ENCODE data around the gene SEZ6. TPM values are rescaled to one million over a fixed set of nuclear protein-coding genes. Genes with fewer than 3 reads are reported as not detected.
A peak's percentile ranks its signal among the peaks of the same experiment; 100 is the strongest.

SEZ6 gene
- total RNA-seq, 1 donor from 2014 or later = 0.72 TPM

- Mint-ChIP-seq H3K4me3 (peak overlapping the region; percentile 39), H3K4me1 (peaks cover 40% of the 10 kb centered on the region), H3K27ac (ENCODE audit: unreplicated experiment) (peak overlapping the region; percentile 48), H3K36me3 (ENCODE audit: low read depth) (no peaks in the 10 kb centered on the region), H3K9me3 (no peaks in the 10 kb centered on the region), H3K27me3 (ENCODE audit: low read depth) (peaks cover 8% of the 10 kb centered on the region)
- TF ChIP-seq CTCF (conservative IDR thresholded peaks at IDR 0.05) = no peak
- peak; percentile 38 for DNase-seq (ENCODE audit: low read depth, low spot score)
Observed at GRCh38 chr17:28968231-28968913, 37.5 kb downstream of the SEZ6 start.

GRCh38 chr17:28967221-28968135 lies 38.4 kb downstream of the SEZ6 start:
- peaks cover 40% of the 10 kb centered on the region for H3K4me1 Mint-ChIP-seq
- no peaks in the 10 kb centered on the region for H3K36me3 Mint-ChIP-seq (ENCODE audit: low read depth)
- no peaks in the 10 kb centered on the region for H3K9me3 Mint-ChIP-seq
- peak overlapping the region; percentile 48 for H3K27ac Mint-ChIP-seq (ENCODE audit: unreplicated experiment)
- no peak overlapping the region for H3K4me3 Mint-ChIP-seq
- no peak for DNase-seq (ENCODE audit: low read depth, low spot score)
- peaks cover 8% of the 10 kb centered on the region for H3K27me3 Mint-ChIP-seq (ENCODE audit: low read depth)
- no peak for TF ChIP-seq CTCF (conservative IDR thresholded peaks at IDR 0.05)

GRCh38 chr17:28963841-28964240 lies 42.0 kb downstream of the SEZ6 start:
- no peak for DNase-seq (ENCODE audit: low read depth, low spot score)

GRCh38 chr17:28963055-28963611 lies 42.7 kb downstream of the SEZ6 start:
- no peak overlapping the region for H3K4me3 Mint-ChIP-seq
- no peak overlapping the region for H3K27ac Mint-ChIP-seq (ENCODE audit: unreplicated experiment)
- TF ChIP-seq CTCF (conservative IDR thresholded peaks at IDR 0.05) = no peak
- H3K9me3 Mint-ChIP-seq = no peaks in the 10 kb centered on the region
- H3K36me3 Mint-ChIP-seq (ENCODE audit: low read depth) = no peaks in the 10 kb centered on the region
- H3K4me1 Mint-ChIP-seq = peaks cover 11% of the 10 kb centered on the region
- DNase-seq (ENCODE audit: low read depth, low spot score) = no peak
- peaks cover 5% of the 10 kb centered on the region for H3K27me3 Mint-ChIP-seq (ENCODE audit: low read depth)

More at GRCh38 chr17:28963841-28964240, 42.0 kb downstream of the SEZ6 start:
- no peak for TF ChIP-seq CTCF (conservative IDR thresholded peaks at IDR 0.05)
- Mint-ChIP-seq H3K36me3 (ENCODE audit: low read depth) (no peaks in the 10 kb centered on the region), H3K27ac (ENCODE audit: unreplicated experiment) (no peak overlapping the region), H3K4me1 (peaks cover 18% of the 10 kb centered on the region), H3K27me3 (ENCODE audit: low read depth) (peaks cover 5% of the 10 kb centered on the region), H3K4me3 (no peak overlapping the region), H3K9me3 (no peaks in the 10 kb centered on the region)

GRCh38 chr17:28961391-28961790 lies 44.4 kb downstream of the SEZ6 start:
- no peak for TF ChIP-seq CTCF (conservative IDR thresholded peaks at IDR 0.05)
- peaks cover 5% of the 10 kb centered on the region for H3K27me3 Mint-ChIP-seq (ENCODE audit: low read depth)
- H3K4me3 Mint-ChIP-seq = no peak overlapping the region
- DNase-seq (ENCODE audit: low read depth, low spot score) = no peak
- no peaks in the 10 kb centered on the region for H3K9me3 Mint-ChIP-seq
- H3K27ac Mint-ChIP-seq (ENCODE audit: unreplicated experiment) = peak overlapping the region; percentile 46
- no peaks in the 10 kb centered on the region for H3K36me3 Mint-ChIP-seq (ENCODE audit: low read depth)
- H3K4me1 Mint-ChIP-seq = no peaks in the 10 kb centered on the region

All from neural crest cell (in vitro differentiated cells).